Fibroblast of pulmonary artery (primary cell): ENCODE measurements around the gene DPP6.
"Not testable (repeated sequence)": the region's sequence is repeated elsewhere in the genome, so short reads cannot be mapped to it uniquely, and the experiment has no call there.

Source experiments
- DNase-seq: peaks from one replicate; pipeline ENCODE4 v3.0.0-alpha.2; 2010; ENCODE audit warnings: low read depth
- H3K4me3 ChIP-seq: replicated peaks from 2 replicates; pipeline ENCODE4 v1.5.1; 2011; ENCODE audit warnings: low read depth, mild to moderate bottlenecking, control low read depth, low read length, moderate library complexity

The DPP6 gene

GRCh38 chr7:154060551-154060950 is 8.4 kb downstream of the DPP6 start:
- DNase-seq, H3K4me3 ChIP-seq: not testable (repeated sequence)

- H3K4me3 ChIP-seq, DNase-seq: not testable (repeated sequence)
Measured at GRCh38 chr7:154071833-154072232, 19.6 kb downstream of the DPP6 start.

- DNase-seq, H3K4me3 ChIP-seq: not testable (repeated sequence)
Measured at GRCh38 chr7:154072395-154073181, 20.4 kb downstream of the DPP6 start.

GRCh38 chr7:154078523-154078922 is 26.3 kb downstream of the DPP6 start:
- DNase-seq, H3K4me3 ChIP-seq: not testable (repeated sequence)

GRCh38 chr7:154080249-154080648 is 28.1 kb downstream of the DPP6 start:
- not testable (repeated sequence) for H3K4me3 ChIP-seq, DNase-seq

- not testable (repeated sequence) for H3K4me3 ChIP-seq, DNase-seq
Measured at GRCh38 chr7:154087037-154087725, 35.0 kb downstream of the DPP6 start.

GRCh38 chr7:154092093-154092492 is 39.9 kb downstream of the DPP6 start:
- H3K4me3 ChIP-seq, DNase-seq: not testable (repeated sequence)

- H3K4me3 ChIP-seq, DNase-seq: not testable (repeated sequence)
Measured at GRCh38 chr7:154095201-154095600, 43.0 kb downstream of the DPP6 start.

GRCh38 chr7:154105063-154105462 is 52.9 kb downstream of the DPP6 start:
- DNase-seq, H3K4me3 ChIP-seq: not testable (repeated sequence)

- not testable (repeated sequence) for DNase-seq, H3K4me3 ChIP-seq
Measured at GRCh38 chr7:154109615-154110014, 57.4 kb downstream of the DPP6 start.

GRCh38 chr7:154113732-154114351 is 61.6 kb downstream of the DPP6 start:
- not testable (repeated sequence) for H3K4me3 ChIP-seq, DNase-seq

GRCh38 chr7:154117411-154118390 is 65.5 kb downstream of the DPP6 start:
- DNase-seq, H3K4me3 ChIP-seq: not testable (repeated sequence)

GRCh38 chr7:154120825-154121224 is 68.6 kb downstream of the DPP6 start:
- DNase-seq, H3K4me3 ChIP-seq: not testable (repeated sequence)

- not testable (repeated sequence) for DNase-seq, H3K4me3 ChIP-seq
Measured at GRCh38 chr7:154122720-154123119, 70.5 kb downstream of the DPP6 start.

GRCh38 chr7:154123397-154123796 is 71.2 kb downstream of the DPP6 start:
- not testable (repeated sequence) for DNase-seq, H3K4me3 ChIP-seq

GRCh38 chr7:154129142-154129541 is 76.9 kb downstream of the DPP6 start:
- not testable (repeated sequence) for H3K4me3 ChIP-seq, DNase-seq

- DNase-seq, H3K4me3 ChIP-seq: not testable (repeated sequence)
Measured at GRCh38 chr7:154132617-154133016, 80.4 kb downstream of the DPP6 start.

- not testable (repeated sequence) for H3K4me3 ChIP-seq, DNase-seq
Measured at GRCh38 chr7:154133703-154134277, 81.6 kb downstream of the DPP6 start.
